ENCODE data around the gene CAPZA2. TPM values are rescaled to one million over a fixed set of nuclear protein-coding genes. Genes with fewer than 3 reads are reported as not detected.

Gene CAPZA2
- total RNA-seq, 1 donor from 2014 or later: 210 TPM

- no peak overlapping the region for H3K9ac ChIP-seq
- no peaks in the 10 kb centered on the region for H3F3A ChIP-seq (ENCODE audit: low read depth)
- Mint-ChIP-seq H3K36me3 (no peaks in the 10 kb centered on the region), H3K27me3 (ENCODE audit: insufficient read depth, low read depth) (no peaks in the 10 kb centered on the region), H3K4me1 (no peaks in the 10 kb centered on the region), H3K27ac (no peak overlapping the region), H3K9me3 (no peaks in the 10 kb centered on the region), H3K4me3 (no peak overlapping the region)
- no peak for DNase-seq (ENCODE audit: low spot score)
- H3K27me3 ChIP-seq: no peaks in the 10 kb centered on the region
- H3K27ac ChIP-seq: no peak overlapping the region
- no peaks in the 10 kb centered on the region for H3K79me2 ChIP-seq (ENCODE audit: low read depth)
- no peaks in the 10 kb centered on the region for H3K9me3 ChIP-seq (ENCODE audit: low read depth)
- H4K20me1 ChIP-seq (ENCODE audit: low read depth): no peaks in the 10 kb centered on the region
- no peak overlapping the region for H3K4me3 ChIP-seq
- TF ChIP-seq, protein P1, sequence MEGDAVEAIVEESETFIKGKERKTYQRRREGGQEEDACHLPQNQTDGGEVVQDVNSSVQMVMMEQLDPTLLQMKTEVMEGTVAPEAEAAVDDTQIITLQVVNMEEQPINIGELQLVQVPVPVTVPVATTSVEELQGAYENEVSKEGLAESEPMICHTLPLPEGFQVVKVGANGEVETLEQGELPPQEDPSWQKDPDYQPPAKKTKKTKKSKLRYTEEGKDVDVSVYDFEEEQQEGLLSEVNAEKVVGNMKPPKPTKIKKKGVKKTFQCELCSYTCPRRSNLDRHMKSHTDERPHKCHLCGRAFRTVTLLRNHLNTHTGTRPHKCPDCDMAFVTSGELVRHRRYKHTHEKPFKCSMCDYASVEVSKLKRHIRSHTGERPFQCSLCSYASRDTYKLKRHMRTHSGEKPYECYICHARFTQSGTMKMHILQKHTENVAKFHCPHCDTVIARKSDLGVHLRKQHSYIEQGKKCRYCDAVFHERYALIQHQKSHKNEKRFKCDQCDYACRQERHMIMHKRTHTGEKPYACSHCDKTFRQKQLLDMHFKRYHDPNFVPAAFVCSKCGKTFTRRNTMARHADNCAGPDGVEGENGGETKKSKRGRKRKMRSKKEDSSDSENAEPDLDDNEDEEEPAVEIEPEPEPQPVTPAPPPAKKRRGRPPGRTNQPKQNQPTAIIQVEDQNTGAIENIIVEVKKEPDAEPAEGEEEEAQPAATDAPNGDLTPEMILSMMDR (IDR thresholded peaks at IDR 0.05): no peak
- no peak for TF ChIP-seq EZH2phosphoT487 (IDR thresholded peaks at IDR 0.05)
- TF ChIP-seq EZH2 (IDR thresholded peaks at IDR 0.05): no peak
- no peaks in the 10 kb centered on the region for H3K4me1 ChIP-seq
- no peak overlapping the region for H2AFZ ChIP-seq (replicated peaks)
- no peak overlapping the region for H3K4me2 ChIP-seq
- no peaks in the 10 kb centered on the region for H3K36me3 ChIP-seq
These were observed 78.4 kb downstream of the CAPZA2 start for GRCh38 chr7:116940689-116941370.

DNA sequence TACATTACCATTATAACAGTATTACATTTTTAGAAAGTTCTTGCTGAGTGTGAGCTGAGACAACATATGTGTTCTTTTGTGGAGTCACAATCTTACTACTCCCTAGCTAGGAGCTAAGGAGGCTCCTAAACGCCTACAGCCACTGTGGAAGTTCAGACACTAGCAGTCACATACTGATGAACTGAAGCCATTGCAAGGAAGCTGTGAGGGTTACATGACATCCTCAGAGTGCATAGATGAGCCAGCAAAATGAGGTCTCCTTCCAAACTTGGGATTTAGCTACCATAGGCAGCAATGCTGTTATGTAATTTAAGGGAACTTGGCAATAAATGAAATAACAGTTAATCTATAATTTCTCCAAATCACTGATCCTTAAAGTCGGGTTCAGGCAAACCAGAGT is 80.1 kb downstream of the CAPZA2 start:
- TF ChIP-seq EZH2 (IDR thresholded peaks at IDR 0.05) (no peak), EZH2phosphoT487 (IDR thresholded peaks at IDR 0.05) (no peak)
- TF ChIP-seq, protein P1 (IDR thresholded peaks at IDR 0.05): no peak

DNA sequence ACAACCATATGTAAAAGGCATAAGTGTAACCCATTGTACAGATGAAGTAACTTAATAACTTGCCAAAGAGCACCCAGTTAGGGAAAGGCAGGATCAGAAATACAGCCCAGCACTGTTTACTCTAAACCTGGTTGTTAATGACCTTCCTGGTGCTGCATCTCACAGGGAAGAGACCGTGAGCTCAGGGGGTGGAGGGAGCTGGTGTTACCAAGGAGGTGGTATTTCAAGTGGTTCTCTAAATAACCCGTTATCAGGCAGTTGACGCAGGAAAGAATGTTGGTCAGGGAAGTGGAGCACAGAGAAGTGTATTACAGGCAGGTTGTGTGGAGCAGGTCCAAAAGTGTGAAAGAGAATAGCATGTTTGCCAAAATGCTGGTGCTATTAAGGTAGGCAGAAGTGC is 86.5 kb downstream of the CAPZA2 start:
- Histone ChIP-seq H3K4me3 (no peak overlapping the region), H3K36me3 (no peaks in the 10 kb centered on the region), H3K9me3 (ENCODE audit: low read depth) (no peaks in the 10 kb centered on the region), H3K27me3 (no peaks in the 10 kb centered on the region), H3F3A (ENCODE audit: low read depth) (peaks cover 13% of the 10 kb centered on the region), H3K79me2 (ENCODE audit: low read depth) (no peaks in the 10 kb centered on the region), H4K20me1 (ENCODE audit: low read depth) (no peaks in the 10 kb centered on the region), H3K4me2 (no peak overlapping the region), H3K4me1 (peaks cover 5% of the 10 kb centered on the region), H3K9ac (no peak overlapping the region), H3K27ac (no peak overlapping the region), H2AFZ (replicated peaks) (no peak overlapping the region)
- Mint-ChIP-seq H3K27ac (no peak overlapping the region), H3K27me3 (ENCODE audit: insufficient read depth, low read depth) (no peaks in the 10 kb centered on the region), H3K36me3 (no peaks in the 10 kb centered on the region), H3K4me1 (peaks cover 12% of the 10 kb centered on the region), H3K4me3 (no peak overlapping the region), H3K9me3 (no peaks in the 10 kb centered on the region)
- no peak for TF ChIP-seq EZH2phosphoT487 (IDR thresholded peaks at IDR 0.05)
- no peak for TF ChIP-seq EZH2 (IDR thresholded peaks at IDR 0.05)
- TF ChIP-seq, protein P1 (IDR thresholded peaks at IDR 0.05): no peak
- DNase-seq (ENCODE audit: low spot score): no peak

More for the DNA sequence above, 80.1 kb downstream of the CAPZA2 start:
- Histone ChIP-seq H3F3A (ENCODE audit: low read depth) (no peaks in the 10 kb centered on the region), H3K9ac (peak overlapping the region; percentile 21), H3K27me3 (no peaks in the 10 kb centered on the region), H3K4me1 (no peaks in the 10 kb centered on the region), H3K4me2 (no peak overlapping the region), H3K9me3 (ENCODE audit: low read depth) (no peaks in the 10 kb centered on the region), H3K27ac (no peak overlapping the region), H2AFZ (replicated peaks) (no peak overlapping the region), H3K79me2 (ENCODE audit: low read depth) (no peaks in the 10 kb centered on the region), H3K36me3 (no peaks in the 10 kb centered on the region), H3K4me3 (no peak overlapping the region), H4K20me1 (ENCODE audit: low read depth) (no peaks in the 10 kb centered on the region)
- Mint-ChIP-seq H3K4me3 (no peak overlapping the region), H3K27me3 (ENCODE audit: insufficient read depth, low read depth) (no peaks in the 10 kb centered on the region), H3K4me1 (no peaks in the 10 kb centered on the region), H3K36me3 (no peaks in the 10 kb centered on the region), H3K9me3 (no peaks in the 10 kb centered on the region), H3K27ac (no peak overlapping the region)
- no peak for DNase-seq (ENCODE audit: low spot score)
